ENCODE data around the gene BTG4. TPM values are rescaled to one million over a fixed set of nuclear protein-coding genes. Genes with fewer than 3 reads are reported as not detected.

BTG4 gene
- total and polyA plus RNA-seq, 9 of the 15 experiments (the other 6 are each of a cell fraction or from before 2014, with no cell fraction given) = not detected

DNA sequence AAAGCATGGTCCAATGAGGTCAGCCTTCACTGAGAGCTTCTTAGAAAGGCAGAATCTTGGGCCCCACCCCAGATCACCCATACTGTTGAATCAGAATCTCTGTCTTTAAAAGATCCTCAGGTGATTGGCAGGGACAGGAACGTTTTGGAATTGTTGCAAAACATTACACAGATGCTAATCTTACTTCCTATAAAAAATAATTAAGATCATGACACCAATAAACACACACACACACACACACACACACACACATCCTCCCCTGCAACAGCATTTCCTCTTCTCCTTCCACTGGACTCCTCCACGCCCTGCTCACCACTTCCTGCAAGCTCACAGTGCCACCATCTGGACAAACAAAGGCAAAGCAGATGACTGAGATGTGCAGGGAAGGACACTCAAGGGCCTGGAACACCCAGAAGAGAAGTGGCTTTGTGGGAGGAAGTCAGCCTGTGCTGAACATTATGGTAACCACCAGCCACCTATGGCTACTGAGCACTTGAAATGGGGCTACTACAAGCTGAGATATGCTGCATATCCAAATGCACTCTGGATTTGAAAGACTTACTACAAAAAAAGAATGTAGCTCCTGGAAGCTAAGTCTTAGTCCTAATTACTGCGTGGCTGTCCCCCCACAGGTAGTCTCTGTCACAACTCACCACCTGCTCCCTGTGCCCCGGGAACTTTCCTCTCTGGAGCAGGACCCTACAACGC, 65.6 kb downstream of the BTG4 start (continued):
- TF ChIP-seq, protein P1, sequence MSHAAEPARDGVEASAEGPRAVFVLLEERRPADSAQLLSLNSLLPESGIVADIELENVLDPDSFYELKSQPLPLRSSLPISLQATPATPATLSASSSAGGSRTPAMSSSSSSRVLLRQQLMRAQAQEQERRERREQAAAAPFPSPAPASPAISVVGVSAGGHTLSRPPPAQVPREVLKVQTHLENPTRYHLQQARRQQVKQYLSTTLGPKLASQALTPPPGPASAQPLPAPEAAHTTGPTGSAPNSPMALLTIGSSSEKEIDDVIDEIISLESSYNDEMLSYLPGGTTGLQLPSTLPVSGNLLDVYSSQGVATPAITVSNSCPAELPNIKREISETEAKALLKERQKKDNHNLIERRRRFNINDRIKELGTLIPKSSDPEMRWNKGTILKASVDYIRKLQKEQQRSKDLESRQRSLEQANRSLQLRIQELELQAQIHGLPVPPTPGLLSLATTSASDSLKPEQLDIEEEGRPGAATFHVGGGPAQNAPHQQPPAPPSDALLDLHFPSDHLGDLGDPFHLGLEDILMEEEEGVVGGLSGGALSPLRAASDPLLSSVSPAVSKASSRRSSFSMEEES (CRISPR knock-in tag; IDR thresholded peaks at IDR 0.05) = no peak
- TF ChIP-seq, protein P2, sequence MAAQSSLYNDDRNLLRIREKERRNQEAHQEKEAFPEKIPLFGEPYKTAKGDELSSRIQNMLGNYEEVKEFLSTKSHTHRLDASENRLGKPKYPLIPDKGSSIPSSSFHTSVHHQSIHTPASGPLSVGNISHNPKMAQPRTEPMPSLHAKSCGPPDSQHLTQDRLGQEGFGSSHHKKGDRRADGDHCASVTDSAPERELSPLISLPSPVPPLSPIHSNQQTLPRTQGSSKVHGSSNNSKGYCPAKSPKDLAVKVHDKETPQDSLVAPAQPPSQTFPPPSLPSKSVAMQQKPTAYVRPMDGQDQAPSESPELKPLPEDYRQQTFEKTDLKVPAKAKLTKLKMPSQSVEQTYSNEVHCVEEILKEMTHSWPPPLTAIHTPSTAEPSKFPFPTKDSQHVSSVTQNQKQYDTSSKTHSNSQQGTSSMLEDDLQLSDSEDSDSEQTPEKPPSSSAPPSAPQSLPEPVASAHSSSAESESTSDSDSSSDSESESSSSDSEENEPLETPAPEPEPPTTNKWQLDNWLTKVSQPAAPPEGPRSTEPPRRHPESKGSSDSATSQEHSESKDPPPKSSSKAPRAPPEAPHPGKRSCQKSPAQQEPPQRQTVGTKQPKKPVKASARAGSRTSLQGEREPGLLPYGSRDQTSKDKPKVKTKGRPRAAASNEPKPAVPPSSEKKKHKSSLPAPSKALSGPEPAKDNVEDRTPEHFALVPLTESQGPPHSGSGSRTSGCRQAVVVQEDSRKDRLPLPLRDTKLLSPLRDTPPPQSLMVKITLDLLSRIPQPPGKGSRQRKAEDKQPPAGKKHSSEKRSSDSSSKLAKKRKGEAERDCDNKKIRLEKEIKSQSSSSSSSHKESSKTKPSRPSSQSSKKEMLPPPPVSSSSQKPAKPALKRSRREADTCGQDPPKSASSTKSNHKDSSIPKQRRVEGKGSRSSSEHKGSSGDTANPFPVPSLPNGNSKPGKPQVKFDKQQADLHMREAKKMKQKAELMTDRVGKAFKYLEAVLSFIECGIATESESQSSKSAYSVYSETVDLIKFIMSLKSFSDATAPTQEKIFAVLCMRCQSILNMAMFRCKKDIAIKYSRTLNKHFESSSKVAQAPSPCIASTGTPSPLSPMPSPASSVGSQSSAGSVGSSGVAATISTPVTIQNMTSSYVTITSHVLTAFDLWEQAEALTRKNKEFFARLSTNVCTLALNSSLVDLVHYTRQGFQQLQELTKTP (IDR thresholded peaks at IDR 0.05; ENCODE audit: low read depth in 1 of 2, partially characterized antibody in 2 of 2) = peak in 1 of 2 experiments; percentile 55
- TF ChIP-seq HDAC1 (IDR thresholded peaks at IDR 0.05) (0 out of 4 replicates have a peak, but pooled peaks of 1 of the 2 experiments have one; percentile 30), ETS1 (conservative IDR thresholded peaks at IDR 0.05; ENCODE audit: control insufficient read depth, low read depth, low read length) (no peak), DEAF1 (CRISPR knock-in tag; IDR thresholded peaks at IDR 0.05) (peak; percentile 85), KDM4B (IDR thresholded peaks at IDR 0.05; ENCODE audit: borderline replicate concordance in 2 of 2, low read depth in 1 of 2) (no peak)
- TF ChIP-seq, protein P3, sequence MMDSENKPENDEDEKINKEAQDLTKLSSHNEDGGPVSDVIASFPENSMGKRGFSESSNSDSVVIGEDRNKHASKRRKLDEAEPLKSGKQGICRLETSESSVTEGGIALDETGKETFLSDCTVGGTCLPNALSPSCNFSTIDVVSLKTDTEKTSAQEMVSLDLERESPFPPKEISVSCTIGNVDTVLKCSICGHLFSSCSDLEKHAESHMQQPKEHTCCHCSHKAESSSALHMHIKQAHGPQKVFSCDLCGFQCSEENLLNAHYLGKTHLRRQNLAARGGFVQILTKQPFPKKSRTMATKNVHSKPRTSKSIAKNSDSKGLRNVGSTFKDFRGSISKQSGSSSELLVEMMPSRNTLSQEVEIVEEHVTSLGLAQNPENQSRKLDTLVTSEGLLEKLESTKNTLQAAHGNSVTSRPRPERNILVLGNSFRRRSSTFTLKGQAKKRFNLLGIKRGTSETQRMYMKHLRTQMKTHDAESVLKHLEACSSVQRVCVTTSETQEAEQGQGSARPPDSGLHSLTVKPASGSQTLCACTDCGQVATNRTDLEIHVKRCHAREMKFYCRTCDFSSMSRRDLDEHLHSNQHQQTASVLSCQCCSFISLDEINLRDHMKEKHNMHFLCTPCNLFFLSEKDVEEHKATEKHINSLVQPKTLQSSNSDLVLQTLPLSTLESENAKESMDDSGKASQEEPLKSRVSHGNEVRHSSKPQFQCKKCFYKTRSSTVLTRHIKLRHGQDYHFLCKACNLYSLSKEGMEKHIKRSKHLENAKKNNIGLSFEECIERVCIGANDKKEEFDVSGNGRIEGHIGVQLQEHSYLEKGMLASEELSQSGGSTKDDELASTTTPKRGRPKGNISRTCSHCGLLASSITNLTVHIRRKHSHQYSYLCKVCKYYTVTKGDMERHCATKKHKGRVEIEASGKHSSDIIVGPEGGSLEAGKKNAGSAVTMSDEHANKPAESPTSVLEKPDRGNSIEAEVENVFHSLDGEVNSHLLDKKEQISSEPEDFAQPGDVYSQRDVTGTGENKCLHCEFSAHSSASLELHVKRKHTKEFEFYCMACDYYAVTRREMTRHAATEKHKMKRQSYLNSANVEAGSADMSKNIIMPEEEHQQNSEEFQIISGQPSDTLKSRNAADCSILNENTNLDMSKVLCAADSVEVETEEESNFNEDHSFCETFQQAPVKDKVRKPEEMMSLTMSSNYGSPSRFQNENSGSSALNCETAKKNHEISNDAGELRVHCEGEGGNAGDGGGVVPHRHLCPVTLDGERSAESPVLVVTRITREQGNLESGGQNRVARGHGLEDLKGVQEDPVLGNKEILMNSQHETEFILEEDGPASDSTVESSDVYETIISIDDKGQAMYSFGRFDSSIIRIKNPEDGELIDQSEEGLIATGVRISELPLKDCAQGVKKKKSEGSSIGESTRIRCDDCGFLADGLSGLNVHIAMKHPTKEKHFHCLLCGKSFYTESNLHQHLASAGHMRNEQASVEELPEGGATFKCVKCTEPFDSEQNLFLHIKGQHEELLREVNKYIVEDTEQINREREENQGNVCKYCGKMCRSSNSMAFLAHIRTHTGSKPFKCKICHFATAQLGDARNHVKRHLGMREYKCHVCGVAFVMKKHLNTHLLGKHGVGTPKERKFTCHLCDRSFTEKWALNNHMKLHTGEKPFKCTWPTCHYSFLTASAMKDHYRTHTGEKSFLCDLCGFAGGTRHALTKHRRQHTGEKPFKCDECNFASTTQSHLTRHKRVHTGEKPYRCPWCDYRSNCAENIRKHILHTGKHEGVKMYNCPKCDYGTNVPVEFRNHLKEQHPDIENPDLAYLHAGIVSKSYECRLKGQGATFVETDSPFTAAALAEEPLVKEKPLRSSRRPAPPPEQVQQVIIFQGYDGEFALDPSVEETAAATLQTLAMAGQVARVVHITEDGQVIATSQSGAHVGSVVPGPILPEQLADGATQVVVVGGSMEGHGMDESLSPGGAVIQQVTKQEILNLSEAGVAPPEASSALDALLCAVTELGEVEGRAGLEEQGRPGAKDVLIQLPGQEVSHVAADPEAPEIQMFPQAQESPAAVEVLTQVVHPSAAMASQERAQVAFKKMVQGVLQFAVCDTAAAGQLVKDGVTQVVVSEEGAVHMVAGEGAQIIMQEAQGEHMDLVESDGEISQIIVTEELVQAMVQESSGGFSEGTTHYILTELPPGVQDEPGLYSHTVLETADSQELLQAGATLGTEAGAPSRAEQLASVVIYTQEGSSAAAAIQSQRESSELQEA (IDR thresholded peaks at IDR 0.05; ENCODE audit: low read depth) = no peak

All from K562 (cell line).